ENCODE measurements around the gene WDR20. TPM values are rescaled to one million over a fixed set of nuclear protein-coding genes. Genes with fewer than 3 reads are reported as not detected.

The WDR20 gene
- total RNA-seq, 1 donor = 15.6 TPM

DNA sequence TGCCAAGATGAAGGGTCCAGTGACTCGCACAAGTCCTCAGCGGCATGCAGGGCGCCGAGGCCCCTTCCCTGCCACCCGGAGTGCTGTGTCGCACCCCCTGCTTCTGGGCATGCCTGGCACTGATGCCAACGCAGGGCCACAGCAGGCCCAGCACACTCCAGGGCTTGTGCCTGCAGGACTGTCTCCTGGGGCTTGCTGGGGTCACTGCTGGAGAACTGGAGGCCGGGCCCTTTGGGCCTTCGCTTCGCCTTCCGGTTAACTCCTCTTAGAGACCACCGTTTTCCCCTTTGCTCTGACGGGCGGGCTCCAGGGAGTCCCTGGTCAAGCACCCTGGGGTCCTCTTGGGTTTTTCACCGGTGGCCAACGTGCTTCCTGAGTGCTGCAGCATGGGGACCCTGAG lies 79.6 kb downstream of the WDR20 start:
- Histone ChIP-seq H3K4me1 (ENCODE audit: insufficient read depth, low read length) (peaks cover 31% of the 10 kb centered on the region), H3K36me3 (ENCODE audit: insufficient read depth, low read length) (peaks cover 58% of the 10 kb centered on the region), H3K4me2 (ENCODE audit: insufficient read depth, low read length) (no peak overlapping the region), H3K27me3 (ENCODE audit: insufficient read depth, low read length) (no peaks in the 10 kb centered on the region), H3K27ac (ENCODE audit: low read depth, low read length) (no peak overlapping the region), H3K9me3 (ENCODE audit: low read depth, low read length) (no peaks in the 10 kb centered on the region), H3K4me3 (ENCODE audit: insufficient read depth, low read length) (no peak overlapping the region), H2AFZ (ENCODE audit: low read length) (no peak overlapping the region), H4K20me1 (ENCODE audit: insufficient read depth, low read length) (peaks cover 21% of the 10 kb centered on the region), H3K79me2 (ENCODE audit: insufficient read depth, low read length) (peaks cover 52% of the 10 kb centered on the region)
- no peak for DNase-seq (ENCODE audit: insufficient read length, low spot score, missing footprints)
- TF ChIP-seq, protein P1, sequence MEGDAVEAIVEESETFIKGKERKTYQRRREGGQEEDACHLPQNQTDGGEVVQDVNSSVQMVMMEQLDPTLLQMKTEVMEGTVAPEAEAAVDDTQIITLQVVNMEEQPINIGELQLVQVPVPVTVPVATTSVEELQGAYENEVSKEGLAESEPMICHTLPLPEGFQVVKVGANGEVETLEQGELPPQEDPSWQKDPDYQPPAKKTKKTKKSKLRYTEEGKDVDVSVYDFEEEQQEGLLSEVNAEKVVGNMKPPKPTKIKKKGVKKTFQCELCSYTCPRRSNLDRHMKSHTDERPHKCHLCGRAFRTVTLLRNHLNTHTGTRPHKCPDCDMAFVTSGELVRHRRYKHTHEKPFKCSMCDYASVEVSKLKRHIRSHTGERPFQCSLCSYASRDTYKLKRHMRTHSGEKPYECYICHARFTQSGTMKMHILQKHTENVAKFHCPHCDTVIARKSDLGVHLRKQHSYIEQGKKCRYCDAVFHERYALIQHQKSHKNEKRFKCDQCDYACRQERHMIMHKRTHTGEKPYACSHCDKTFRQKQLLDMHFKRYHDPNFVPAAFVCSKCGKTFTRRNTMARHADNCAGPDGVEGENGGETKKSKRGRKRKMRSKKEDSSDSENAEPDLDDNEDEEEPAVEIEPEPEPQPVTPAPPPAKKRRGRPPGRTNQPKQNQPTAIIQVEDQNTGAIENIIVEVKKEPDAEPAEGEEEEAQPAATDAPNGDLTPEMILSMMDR (IDR thresholded peaks at IDR 0.05; ENCODE audit: extremely low read depth, low read depth, low read length) = no peak

DNA sequence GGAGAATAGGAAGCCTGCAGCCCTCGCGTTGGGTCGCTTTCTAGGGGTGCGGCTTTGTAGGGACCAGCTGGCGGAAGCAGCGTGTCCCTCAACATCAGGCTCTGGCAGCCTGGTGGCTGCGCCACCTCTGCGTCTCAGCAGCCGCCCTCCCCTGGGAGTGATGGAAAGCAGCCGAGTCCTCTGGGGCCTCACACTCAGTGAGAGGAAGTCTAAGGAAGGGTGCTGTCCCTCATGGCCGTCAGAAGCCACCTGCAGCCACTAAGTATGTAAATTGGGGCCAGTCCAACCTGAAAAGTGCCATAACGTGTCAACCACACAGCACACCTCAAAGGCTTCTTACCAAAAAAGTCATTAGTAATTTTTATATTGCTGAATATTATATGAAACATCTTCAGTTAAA lies 80.3 kb downstream of the WDR20 start:
- Histone ChIP-seq H3K36me3 (ENCODE audit: insufficient read depth, low read length) (peaks cover 65% of the 10 kb centered on the region), H3K4me2 (ENCODE audit: insufficient read depth, low read length) (no peak overlapping the region), H3K27me3 (ENCODE audit: insufficient read depth, low read length) (no peaks in the 10 kb centered on the region), H3K4me1 (ENCODE audit: insufficient read depth, low read length) (peaks cover 25% of the 10 kb centered on the region), H3K79me2 (ENCODE audit: insufficient read depth, low read length) (peaks cover 51% of the 10 kb centered on the region), H3K9me3 (ENCODE audit: low read depth, low read length) (no peaks in the 10 kb centered on the region), H3K27ac (ENCODE audit: low read depth, low read length) (no peak overlapping the region), H4K20me1 (ENCODE audit: insufficient read depth, low read length) (peaks cover 21% of the 10 kb centered on the region), H3K4me3 (ENCODE audit: insufficient read depth, low read length) (no peak overlapping the region), H2AFZ (ENCODE audit: low read length) (no peak overlapping the region)
- DNase-seq (ENCODE audit: insufficient read length, low spot score, missing footprints) = no peak
- TF ChIP-seq, protein P1 (IDR thresholded peaks at IDR 0.05; ENCODE audit: extremely low read depth, low read depth, low read length) = no peak

DNA sequence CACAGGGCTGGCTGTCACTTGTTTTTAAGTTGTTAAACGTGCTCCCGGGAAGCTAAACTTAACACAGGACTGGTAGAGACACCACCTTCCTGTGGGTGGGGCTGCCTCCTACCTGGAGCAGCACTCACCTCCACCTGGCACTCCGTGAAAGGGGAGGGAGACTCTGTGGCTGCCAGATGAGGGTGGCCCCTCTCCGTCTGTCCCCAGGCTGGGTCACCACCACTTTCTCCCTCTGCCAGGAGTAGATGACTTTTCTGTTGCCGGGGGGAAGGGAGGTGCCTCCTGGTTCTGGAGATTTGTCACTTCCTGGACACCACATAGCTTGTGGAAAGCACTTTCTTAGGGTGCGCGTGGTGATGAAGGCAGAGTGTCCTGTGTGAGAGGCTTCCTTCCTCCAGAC lies 81.3 kb downstream of the WDR20 start:
- TF ChIP-seq, protein P1 (IDR thresholded peaks at IDR 0.05; ENCODE audit: extremely low read depth, low read depth, low read length) = no peak
- peak; percentile 94 for DNase-seq (ENCODE audit: insufficient read length, low spot score, missing footprints)
- H3K36me3 ChIP-seq (ENCODE audit: insufficient read depth, low read length) = peaks cover 75% of the 10 kb centered on the region
- no peak overlapping the region for H3K4me3 ChIP-seq (ENCODE audit: insufficient read depth, low read length)
- no peaks in the 10 kb centered on the region for H3K27me3 ChIP-seq (ENCODE audit: insufficient read depth, low read length)
- peaks cover 46% of the 10 kb centered on the region for H3K79me2 ChIP-seq (ENCODE audit: insufficient read depth, low read length)
- H3K27ac ChIP-seq (ENCODE audit: low read depth, low read length) = peak overlapping the region; percentile 40
- peaks cover 21% of the 10 kb centered on the region for H4K20me1 ChIP-seq (ENCODE audit: insufficient read depth, low read length)
- H3K4me1 ChIP-seq (ENCODE audit: insufficient read depth, low read length) = peaks cover 15% of the 10 kb centered on the region
- H3K4me2 ChIP-seq (ENCODE audit: insufficient read depth, low read length) = no peak overlapping the region
- H2AFZ ChIP-seq (ENCODE audit: low read length) = no peak overlapping the region
- H3K9me3 ChIP-seq (ENCODE audit: low read depth, low read length) = no peaks in the 10 kb centered on the region

DNA sequence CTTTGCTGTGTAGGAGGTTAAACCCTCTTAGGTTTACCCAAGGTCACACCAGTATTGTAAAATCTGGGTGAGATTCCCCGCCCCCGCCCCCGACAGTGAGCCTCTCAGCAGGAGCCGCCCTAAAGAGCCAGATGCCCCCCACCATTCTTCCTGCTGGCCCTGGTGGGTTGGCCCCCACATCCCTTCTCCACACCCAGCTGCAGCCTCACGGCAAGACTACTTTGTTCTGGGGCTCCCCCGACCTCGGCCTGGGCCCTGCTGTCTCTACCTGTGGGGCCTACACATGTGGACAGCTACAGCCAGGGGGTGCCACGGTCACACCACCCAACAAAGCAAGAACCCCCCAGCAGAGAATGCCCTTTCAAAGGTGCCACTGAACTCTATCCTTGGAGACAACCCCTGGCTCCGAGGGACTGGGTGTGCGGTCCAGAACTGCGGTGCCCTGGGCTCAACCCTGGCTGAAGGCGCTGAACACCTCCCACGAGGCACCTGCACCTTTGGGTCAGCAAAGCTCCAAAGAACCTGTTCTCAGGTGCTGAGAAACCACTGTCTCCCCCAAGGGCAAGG lies 82.4 kb downstream of the WDR20 start:
- no peak overlapping the region for H2AFZ ChIP-seq (ENCODE audit: low read length)
- H3K9me3 ChIP-seq (ENCODE audit: low read depth, low read length) = no peaks in the 10 kb centered on the region
- DNase-seq (ENCODE audit: insufficient read length, low spot score, missing footprints) = no peak
- no peaks in the 10 kb centered on the region for H3K27me3 ChIP-seq (ENCODE audit: insufficient read depth, low read length)
- peaks cover 39% of the 10 kb centered on the region for H3K79me2 ChIP-seq (ENCODE audit: insufficient read depth, low read length)
- no peak overlapping the region for H3K4me3 ChIP-seq (ENCODE audit: insufficient read depth, low read length)
- H3K27ac ChIP-seq (ENCODE audit: low read depth, low read length) = no peak overlapping the region
- H3K4me1 ChIP-seq (ENCODE audit: insufficient read depth, low read length) = peaks cover 10% of the 10 kb centered on the region
- peaks cover 71% of the 10 kb centered on the region for H3K36me3 ChIP-seq (ENCODE audit: insufficient read depth, low read length)
- H4K20me1 ChIP-seq (ENCODE audit: insufficient read depth, low read length) = peaks cover 18% of the 10 kb centered on the region
- no peak overlapping the region for H3K4me2 ChIP-seq (ENCODE audit: insufficient read depth, low read length)
- TF ChIP-seq, protein P1 (IDR thresholded peaks at IDR 0.05; ENCODE audit: extremely low read depth, low read depth, low read length) = no peak

All from osteoblast (primary cell).